ENCODE results near the gene TYMP. TPM values are rescaled to one million over a fixed set of nuclear protein-coding genes. Genes with fewer than 3 reads are reported as not detected.

Gene TYMP
- total RNA-seq, 1 experiment from 2014 or later = 41.0 TPM

- Mint-ChIP-seq H3K27ac (ENCODE audit: low read depth, unreplicated experiment) (no peak overlapping the region), H3K27me3 (ENCODE audit: insufficient read depth, unreplicated experiment) (no peaks in the 10 kb centered on the region), H3K36me3 (ENCODE audit: insufficient read depth, unreplicated experiment) (no peaks in the 10 kb centered on the region), H3K9me3 (ENCODE audit: unreplicated experiment) (no peaks in the 10 kb centered on the region), H3K4me3 (ENCODE audit: unreplicated experiment) (no peak overlapping the region), H3K4me1 (ENCODE audit: insufficient read depth, unreplicated experiment) (peaks cover 15% of the 10 kb centered on the region)
- intact Hi-C loops (cut with micrococcal nuclease) = no loop called here
- ChIA-PET CTCF (no interaction called here), POLR2A (no interaction called here)
- no peak for TF ChIP-seq CTCF (IDR thresholded peaks at IDR 0.05; ENCODE audit: unreplicated experiment)
- no TSS peak for BruUV-seq (replicated peaks)
- no peak for DNase-seq (ENCODE audit: unreplicated experiment)
Measured at GRCh38 chr22:50488006-50488677, 41.7 kb downstream of the TYMP start.

- ChIA-PET CTCF (interaction anchor here (0.6 to 1.5 kb wide), 2 partner anchors 10 to 146 kb away, joined by 3 to 4 read pairs; no protein-coding TSS in a partner anchor), POLR2A (no interaction called here)
- Mint-ChIP-seq H3K27me3 (ENCODE audit: insufficient read depth, unreplicated experiment) (no peaks in the 10 kb centered on the region), H3K4me3 (ENCODE audit: unreplicated experiment) (no peak overlapping the region), H3K9me3 (ENCODE audit: unreplicated experiment) (no peaks in the 10 kb centered on the region), H3K27ac (ENCODE audit: low read depth, unreplicated experiment) (no peak overlapping the region), H3K4me1 (ENCODE audit: insufficient read depth, unreplicated experiment) (peaks cover 15% of the 10 kb centered on the region), H3K36me3 (ENCODE audit: insufficient read depth, unreplicated experiment) (no peaks in the 10 kb centered on the region)
- no TSS peak for BruUV-seq (replicated peaks)
- intact Hi-C loops (cut with micrococcal nuclease) = no loop called here
- no peak for DNase-seq (ENCODE audit: unreplicated experiment)
- no peak for TF ChIP-seq CTCF (IDR thresholded peaks at IDR 0.05; ENCODE audit: unreplicated experiment)
Measured at GRCh38 chr22:50487290-50488005, 42.4 kb downstream of the TYMP start.

DNA sequence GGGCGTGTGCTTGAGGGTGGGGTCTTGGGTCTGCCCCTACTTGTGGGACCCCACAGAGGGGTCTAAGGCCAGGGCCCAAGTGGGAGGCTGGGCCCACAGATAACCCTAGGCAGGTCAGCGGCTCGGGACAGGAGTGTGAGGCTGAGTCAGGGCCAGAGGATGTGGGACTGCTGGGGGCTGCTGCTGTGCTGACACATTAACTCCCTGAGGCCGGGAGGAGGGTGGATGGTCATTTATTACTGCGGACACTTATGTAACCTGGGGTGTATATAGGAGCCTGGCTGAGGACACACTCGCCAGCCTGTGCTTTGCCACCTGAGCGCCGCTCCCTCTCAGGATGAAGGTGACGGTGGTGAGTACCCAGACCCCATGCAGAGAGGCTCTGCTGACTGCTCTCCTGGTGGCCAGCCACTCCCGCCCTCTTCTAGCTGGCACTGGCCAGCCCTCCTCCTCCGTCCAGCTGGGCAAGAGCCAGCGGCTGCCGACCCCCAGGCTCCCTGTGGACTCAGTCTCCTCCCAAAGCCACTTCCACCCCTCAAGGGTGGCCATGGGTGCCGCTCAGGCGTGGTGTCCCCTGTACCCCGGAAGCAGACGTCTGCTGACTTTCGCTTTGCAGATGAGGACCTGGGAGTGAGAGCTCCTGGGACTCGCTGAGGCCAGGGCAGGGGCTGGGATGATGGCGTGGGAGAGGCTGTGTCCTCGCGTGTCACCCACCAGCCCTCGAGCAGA is 43.1 kb downstream of the TYMP start, which contains the start of gene MIOX:
MIOX (plus strand) TSS at position 299 of the 729 bp plus-strand sequence; CDS start at position 338, 39 bp downstream.
- Mint-ChIP-seq H3K9me3 (ENCODE audit: unreplicated experiment) (no peaks in the 10 kb centered on the region), H3K36me3 (ENCODE audit: insufficient read depth, unreplicated experiment) (no peaks in the 10 kb centered on the region), H3K4me3 (ENCODE audit: unreplicated experiment) (no peak within 1 kb of the TSS), H3K4me1 (ENCODE audit: insufficient read depth, unreplicated experiment) (peaks cover 15% of the 10 kb centered on the region), H3K27ac (ENCODE audit: low read depth, unreplicated experiment) (no peak within 1 kb of the TSS), H3K27me3 (ENCODE audit: insufficient read depth, unreplicated experiment) (no peaks in the 10 kb centered on the region)
- BruUV-seq (replicated peaks) = no TSS peak
- TF ChIP-seq CTCF (IDR thresholded peaks at IDR 0.05; ENCODE audit: unreplicated experiment) = no peak
- intact Hi-C loops (cut with micrococcal nuclease) = no loop called here
- CTCF ChIA-PET = interaction anchor here (0.6 to 1.5 kb wide), 4 partner anchors 11 to 145 kb away, joined by 3 to 6 read pairs (median 4); no protein-coding TSS in a partner anchor
- DNase-seq (ENCODE audit: unreplicated experiment) = no peak
- POLR2A ChIA-PET = no interaction called here
